Keratinocyte (primary cell): Measurements from ENCODE around the gene KIF24.

ENCODE experiments used
- CTCF ChIP-seq, 3 experiments: IDR thresholded peaks in 1 of 3; conservative IDR thresholded peaks in 1 of 3; optimal IDR thresholded peaks in 1 of 3; 2 replicates in 2 of 3; 3 replicates in 1 of 3; pipeline versions ENCODE3 to v1.5.1; 2011; ENCODE audit warnings: low read length in 3 of 3, mild to moderate bottlenecking in 3 of 3, moderate library complexity in 2 of 3, control low read depth in 1 of 3, inconsistent platforms in 1 of 3; ENCODE audit not compliant: insufficient read depth in 2 of 3; ENCODE audit errors: extremely low read depth in 1 of 3
- EZH2 ChIP-seq: IDR thresholded peaks from one replicate; pipeline ENCODE4 v1.6.1; 2012; ENCODE audit warnings: inconsistent platforms, mild to moderate bottlenecking, low read length, moderate library complexity

DNA sequence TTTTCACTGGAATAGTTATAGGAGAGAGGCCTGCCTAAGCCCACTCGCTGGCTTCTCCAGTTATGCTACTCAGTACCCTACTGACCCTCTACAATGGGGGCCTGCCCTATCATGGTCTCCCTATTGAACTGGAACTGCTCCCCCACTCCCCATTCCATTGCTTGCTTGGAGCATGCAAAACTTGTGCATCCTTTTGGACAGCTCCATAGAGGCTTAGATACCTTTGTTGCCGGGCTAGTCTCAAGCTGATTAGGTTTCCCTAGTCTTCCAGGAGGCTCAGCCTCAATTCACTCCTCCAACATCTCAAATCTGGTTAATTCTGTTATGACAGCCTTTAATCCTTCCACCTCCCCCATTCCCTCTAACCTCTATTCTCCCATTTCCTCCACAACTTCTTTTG is 39.9 kb downstream of the KIF24 start:
- no peak for TF ChIP-seq CTCF (optimal IDR thresholded peaks at IDR 0.05 in 1 of 3, IDR thresholded peaks at IDR 0.05 in 1 of 3, conservative IDR thresholded peaks at IDR 0.05 in 1 of 3; ENCODE audit: extremely low read depth in 1 of 3, insufficient read depth in 2 of 3, low read length in 3 of 3)
- TF ChIP-seq EZH2: no peak
